BLaER1 (cell line): ENCODE measurements around the gene SMCO4.

Experiments
- H3K27ac ChIP-seq: shearing (Covaris generic); formaldehyde crosslinking; 2 replicates; pipeline ENCODE4 v1.8.1; 2022
- H3K27me3 ChIP-seq: shearing (Covaris generic); formaldehyde crosslinking; 2 replicates; pipeline ENCODE4 v1.8.1; 2022
- H3K36me3 ChIP-seq: shearing (Covaris generic); formaldehyde crosslinking; 2 replicates; pipeline ENCODE4 v1.8.1; 2022
- H3K4me1 ChIP-seq: shearing (Covaris generic); formaldehyde crosslinking; 2 replicates; pipeline ENCODE4 v1.8.1; 2022
- H3K4me2 ChIP-seq: shearing (Covaris generic); formaldehyde crosslinking; 2 replicates; pipeline ENCODE4 v1.8.1; 2022
- H3K4me3 ChIP-seq: shearing (Covaris generic); formaldehyde crosslinking; 2 replicates; pipeline ENCODE4 v1.8.1; 2022
- H3K9ac ChIP-seq: shearing (Covaris generic); formaldehyde crosslinking; 2 replicates; pipeline ENCODE4 v1.8.1; 2022
- H3K9me3 ChIP-seq: shearing (Covaris generic); formaldehyde crosslinking; 2 replicates; pipeline ENCODE4 v1.8.1; 2022
- H4K20me1 ChIP-seq: shearing (Covaris generic); formaldehyde crosslinking; 2 replicates; pipeline ENCODE4 v1.8.1; 2022
- Cebpa-rat ChIP-seq: shearing (Covaris generic); IDR thresholded peaks from 2 replicates; pipeline ENCODE4 v1.8.1; 2022

SMCO4 gene

DNA sequence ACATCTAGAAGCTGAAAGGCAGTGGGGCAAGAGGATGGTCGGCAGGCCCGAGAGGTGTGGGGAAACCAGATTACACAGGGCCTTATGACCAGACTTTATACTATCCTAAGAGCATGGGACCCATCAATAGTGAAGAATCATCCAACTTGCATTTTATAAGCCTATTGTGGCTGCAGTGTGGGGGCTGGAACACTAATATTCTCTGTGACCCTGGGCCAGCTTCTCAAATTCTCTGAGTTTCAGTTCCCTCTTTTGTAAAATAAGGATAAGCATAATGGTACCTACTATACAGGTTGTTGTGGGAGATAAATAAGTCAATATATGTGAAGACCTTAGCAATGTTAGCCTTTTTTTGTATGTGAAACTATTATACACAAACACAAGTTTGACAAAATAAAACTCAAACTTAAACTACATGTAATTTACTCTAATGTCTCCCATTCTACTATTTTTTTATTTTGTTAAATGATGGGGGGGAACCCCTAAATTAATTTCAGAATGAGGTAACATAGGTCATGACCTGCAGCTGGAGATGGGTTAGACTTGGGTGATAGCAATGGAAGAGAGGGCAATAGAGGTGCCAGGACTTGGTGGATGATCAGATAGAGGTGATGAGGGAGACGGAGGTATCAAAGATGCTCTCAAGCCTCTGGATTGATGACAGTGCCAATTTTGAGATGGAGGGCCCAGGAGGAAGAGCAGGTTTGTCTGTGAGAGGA, 30.1 kb downstream of the SMCO4 start:
- Histone ChIP-seq H3K4me3 (no peak overlapping the region), H3K9me3 (peaks cover 10% of the 10 kb centered on the region; the same call in 1 of the 2 replicates), H3K27ac (no peak overlapping the region), H3K36me3 (no peaks in the 10 kb centered on the region), H3K4me2 (no peak overlapping the region), H3K9ac (no peak overlapping the region), H4K20me1 (no peaks in the 10 kb centered on the region; the same call in 1 of the 2 replicates), H3K4me1 (peaks cover 24% of the 10 kb centered on the region), H3K27me3 (no peaks in the 10 kb centered on the region)
- TF ChIP-seq Cebpa-rat = no peak

DNA sequence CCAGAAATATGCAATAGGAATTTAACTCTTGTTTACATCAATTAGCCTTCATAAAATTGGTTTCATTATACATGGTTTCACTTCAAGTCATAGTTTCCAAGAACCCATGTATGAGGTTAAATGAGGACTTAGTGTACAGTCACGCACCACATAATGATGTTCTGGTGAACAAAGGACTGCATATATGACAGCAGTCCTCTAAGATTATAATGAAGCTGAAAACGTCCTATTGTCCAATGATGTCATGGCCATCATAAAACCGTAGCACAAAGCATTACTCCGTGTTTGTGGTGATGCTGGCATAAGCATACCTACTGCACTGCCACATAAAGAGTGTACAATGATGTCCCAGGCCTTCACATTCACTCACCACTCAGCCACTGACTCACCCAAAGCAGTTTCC, 31.1 kb downstream of the SMCO4 start:
- H3K27ac ChIP-seq = no peak overlapping the region
- no peak for TF ChIP-seq Cebpa-rat
- H3K36me3 ChIP-seq = no peaks in the 10 kb centered on the region
- H3K27me3 ChIP-seq = no peaks in the 10 kb centered on the region
- no peak overlapping the region for H3K4me3 ChIP-seq
- H3K9ac ChIP-seq = no peak overlapping the region
- peaks cover 16% of the 10 kb centered on the region for H3K4me1 ChIP-seq
- peaks cover 10% of the 10 kb centered on the region; the same call in 1 of the 2 replicates for H3K9me3 ChIP-seq
- H4K20me1 ChIP-seq = no peaks in the 10 kb centered on the region; the same call in 1 of the 2 replicates
- no peak overlapping the region for H3K4me2 ChIP-seq

DNA sequence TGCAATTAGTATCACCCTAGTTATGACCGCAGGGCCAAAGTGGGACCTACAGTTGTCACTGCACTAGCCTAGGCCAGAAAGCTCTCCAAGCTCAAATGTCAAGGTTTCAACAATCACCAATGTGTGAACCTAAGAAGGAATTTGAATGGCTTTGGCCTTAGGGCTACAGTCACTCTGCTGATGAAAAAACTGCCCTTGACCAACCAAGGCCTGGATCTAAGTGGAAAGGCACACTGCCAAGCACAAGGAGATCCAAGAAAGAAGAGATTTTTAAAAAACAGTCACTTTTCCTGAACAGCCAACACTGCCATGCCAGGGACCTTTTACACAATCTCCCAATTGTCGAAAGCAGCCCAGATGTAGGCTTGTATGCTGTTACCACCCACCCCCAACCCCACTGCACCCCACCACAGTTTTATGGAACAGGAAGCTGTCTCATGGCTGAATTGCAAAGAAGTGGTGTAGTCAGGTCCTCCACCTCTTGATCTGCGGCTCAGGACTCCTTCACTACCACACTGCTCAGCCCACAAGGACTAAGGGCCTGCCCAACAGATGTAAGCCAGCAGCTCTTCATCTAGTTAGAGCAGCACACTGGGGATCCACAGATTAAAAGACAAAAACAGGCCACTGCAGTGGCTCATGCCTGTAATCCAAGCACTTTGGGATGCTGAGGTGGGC, 32.9 kb downstream of the SMCO4 start:
- TF ChIP-seq Cebpa-rat = no peak
- peaks cover 5% of the 10 kb centered on the region; the same call in 1 of the 2 replicates for H3K4me1 ChIP-seq
- peaks cover 10% of the 10 kb centered on the region; the same call in 1 of the 2 replicates for H3K9me3 ChIP-seq
- no peak overlapping the region for H3K9ac ChIP-seq
- H3K27ac ChIP-seq = no peak overlapping the region
- H3K36me3 ChIP-seq = no peaks in the 10 kb centered on the region
- H3K4me3 ChIP-seq = no peak overlapping the region
- no peak overlapping the region for H3K4me2 ChIP-seq
- H4K20me1 ChIP-seq = no peaks in the 10 kb centered on the region; the same call in 1 of the 2 replicates
- H3K27me3 ChIP-seq = no peaks in the 10 kb centered on the region

DNA sequence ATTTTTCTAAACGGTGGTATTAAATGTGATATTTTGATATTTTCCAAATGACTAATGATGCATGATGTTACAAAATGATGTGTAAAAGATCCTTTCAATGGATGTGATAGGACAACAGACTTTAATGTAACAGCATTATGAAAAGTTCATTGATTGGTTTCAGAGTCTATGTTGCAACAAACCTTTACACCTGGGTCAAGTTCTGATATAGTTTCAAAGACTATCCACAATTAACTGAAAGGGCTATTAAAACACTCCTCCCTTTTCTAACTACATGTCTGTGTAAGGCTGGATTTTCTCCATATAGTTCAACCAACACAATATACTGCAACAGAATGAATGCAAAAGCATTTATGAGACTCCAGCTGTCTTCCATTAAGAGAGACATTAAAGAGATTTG, 35.7 kb downstream of the SMCO4 start:
- Histone ChIP-seq H3K4me2 (no peak overlapping the region), H4K20me1 (no peaks in the 10 kb centered on the region), H3K9ac (no peak overlapping the region), H3K27me3 (no peaks in the 10 kb centered on the region), H3K4me1 (no peaks in the 10 kb centered on the region), H3K4me3 (no peak overlapping the region), H3K9me3 (peaks cover 10% of the 10 kb centered on the region; the same call in 1 of the 2 replicates), H3K36me3 (peaks cover 12% of the 10 kb centered on the region; the same call in 1 of the 2 replicates), H3K27ac (no peak overlapping the region)
- TF ChIP-seq Cebpa-rat = no peak

DNA sequence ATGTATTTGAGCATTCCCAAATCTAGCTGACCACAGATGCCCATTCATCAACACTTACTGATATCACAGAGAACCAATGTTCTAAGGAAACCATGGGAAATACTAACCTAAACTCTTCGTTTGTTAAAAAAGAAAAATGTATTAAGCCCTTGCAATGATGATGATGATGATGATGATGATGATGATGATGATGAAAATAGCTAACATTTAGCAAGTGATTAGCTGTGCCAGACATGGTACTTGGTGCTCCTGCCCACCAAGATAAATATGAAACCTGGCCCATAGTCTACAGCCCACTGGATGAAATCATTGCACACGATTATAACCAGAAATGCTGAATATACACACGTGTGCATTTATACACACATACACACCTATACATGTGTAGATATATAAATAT, 37.5 kb downstream of the SMCO4 start:
- no peak for TF ChIP-seq Cebpa-rat
- H3K9me3 ChIP-seq = peaks cover 10% of the 10 kb centered on the region; the same call in 1 of the 2 replicates
- H3K27me3 ChIP-seq = no peaks in the 10 kb centered on the region
- H4K20me1 ChIP-seq = no peaks in the 10 kb centered on the region
- H3K4me1 ChIP-seq = no peaks in the 10 kb centered on the region
- H3K36me3 ChIP-seq = peaks cover 24% of the 10 kb centered on the region; the same call in 1 of the 2 replicates
- H3K27ac ChIP-seq = no peak overlapping the region
- H3K9ac ChIP-seq = no peak overlapping the region
- H3K4me2 ChIP-seq = no peak overlapping the region
- no peak overlapping the region for H3K4me3 ChIP-seq

DNA sequence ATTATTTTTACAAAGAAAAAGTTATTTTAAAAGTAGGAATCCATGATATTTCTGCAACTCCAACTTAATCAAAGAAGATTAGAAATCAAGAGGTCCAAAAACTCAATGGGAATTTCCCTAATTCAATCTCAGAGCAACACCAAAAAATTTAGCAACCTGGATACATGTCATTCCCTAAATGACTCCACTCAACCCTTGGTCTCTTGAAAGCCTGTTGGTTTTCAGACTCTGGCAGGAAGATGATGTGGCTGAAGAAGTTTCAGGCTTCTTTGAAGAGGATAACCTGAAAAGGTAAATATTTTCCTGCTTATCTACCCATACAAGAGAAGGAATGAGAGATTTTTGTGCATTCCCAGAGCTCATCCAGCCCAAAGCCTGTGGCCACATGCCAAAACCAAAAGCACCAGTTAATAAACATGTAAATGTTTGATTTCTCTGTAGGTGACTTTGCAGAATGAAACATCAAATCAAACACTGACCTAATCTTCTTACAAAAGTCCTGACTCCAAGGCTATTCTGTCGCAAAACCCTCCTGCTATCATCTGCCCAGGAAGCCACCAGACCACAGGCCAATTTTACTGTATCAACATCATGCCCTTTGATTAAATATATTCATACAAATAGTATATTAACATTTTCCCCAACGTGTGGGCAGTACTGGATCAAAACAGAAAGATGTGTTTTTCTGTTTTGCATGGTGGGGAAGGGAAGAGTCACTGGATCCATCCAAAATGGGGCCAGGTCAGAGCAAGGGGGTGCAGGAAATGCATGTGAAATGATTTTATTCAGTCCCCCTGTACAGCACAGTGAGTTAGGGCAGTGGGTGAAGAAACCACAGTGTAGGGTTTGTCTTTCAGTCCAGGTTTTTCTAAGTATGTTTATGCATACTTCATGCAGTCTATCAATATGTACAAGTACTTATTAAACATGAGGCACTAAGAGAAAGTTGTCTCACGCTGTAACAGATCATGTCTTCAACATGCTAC, 38.8 kb downstream of the SMCO4 start:
- Histone ChIP-seq H3K9ac (no peak overlapping the region), H3K27me3 (no peaks in the 10 kb centered on the region), H3K4me1 (no peaks in the 10 kb centered on the region), H3K4me2 (no peak overlapping the region), H3K27ac (no peak overlapping the region), H3K9me3 (peaks cover 6% of the 10 kb centered on the region; the same call in 1 of the 2 replicates), H3K36me3 (peaks cover 29% of the 10 kb centered on the region), H3K4me3 (no peak overlapping the region), H4K20me1 (no peaks in the 10 kb centered on the region)
- no peak for TF ChIP-seq Cebpa-rat

DNA sequence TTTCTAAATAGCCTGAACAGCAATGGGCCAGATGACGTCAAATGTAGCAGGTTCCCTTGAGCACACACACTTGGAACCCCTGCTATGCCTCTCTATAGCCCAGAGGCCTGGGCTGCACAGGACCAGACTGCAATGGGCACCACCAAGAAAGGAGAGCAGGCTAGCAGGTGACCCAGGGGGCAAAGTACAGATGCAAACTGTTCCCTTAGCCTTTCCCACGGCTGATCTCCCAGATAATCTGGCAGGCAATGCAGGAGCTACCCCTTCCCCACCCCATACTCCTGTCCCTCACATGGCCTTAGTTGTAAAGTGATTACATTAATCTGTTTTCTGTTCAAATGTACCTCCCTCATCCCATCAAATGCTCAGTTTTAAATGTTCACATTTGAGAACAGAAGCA, 41.3 kb downstream of the SMCO4 start:
- H3K36me3 ChIP-seq = peaks cover 48% of the 10 kb centered on the region
- H3K9me3 ChIP-seq = no peaks in the 10 kb centered on the region; the same call in 1 of the 2 replicates
- no peak overlapping the region for H3K4me2 ChIP-seq
- H3K9ac ChIP-seq = no peak overlapping the region
- no peaks in the 10 kb centered on the region for H4K20me1 ChIP-seq
- H3K4me1 ChIP-seq = no peaks in the 10 kb centered on the region
- H3K4me3 ChIP-seq = no peak overlapping the region
- TF ChIP-seq Cebpa-rat = no peak
- H3K27me3 ChIP-seq = no peaks in the 10 kb centered on the region
- H3K27ac ChIP-seq = no peak overlapping the region

DNA sequence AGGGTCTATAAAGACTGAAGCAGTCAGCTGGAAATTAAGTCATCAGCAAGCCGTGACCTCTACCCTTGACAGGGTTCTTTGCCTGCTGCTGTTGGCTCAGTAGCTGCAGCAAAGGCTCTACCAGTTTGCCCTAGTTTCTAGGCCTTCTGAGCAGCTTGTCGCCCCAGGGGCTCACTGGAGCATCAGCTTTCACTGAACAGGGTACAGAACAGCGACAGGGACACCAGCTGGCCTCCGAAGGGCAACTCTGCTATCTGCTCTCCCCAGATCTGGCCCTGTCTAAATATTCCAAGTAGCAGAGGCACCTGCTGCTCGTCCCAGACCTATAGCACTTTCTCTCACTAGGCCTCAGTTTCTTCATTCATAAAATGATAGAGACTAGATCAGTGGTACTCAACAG, 42.4 kb downstream of the SMCO4 start:
- no peaks in the 10 kb centered on the region for H4K20me1 ChIP-seq
- no peak overlapping the region for H3K9ac ChIP-seq
- H3K27me3 ChIP-seq = no peaks in the 10 kb centered on the region
- H3K4me1 ChIP-seq = no peaks in the 10 kb centered on the region
- peaks cover 56% of the 10 kb centered on the region for H3K36me3 ChIP-seq
- no peak overlapping the region for H3K27ac ChIP-seq
- TF ChIP-seq Cebpa-rat = no peak
- H3K9me3 ChIP-seq = no peaks in the 10 kb centered on the region; the same call in 1 of the 2 replicates
- H3K4me3 ChIP-seq = no peak overlapping the region
- H3K4me2 ChIP-seq = no peak overlapping the region

DNA sequence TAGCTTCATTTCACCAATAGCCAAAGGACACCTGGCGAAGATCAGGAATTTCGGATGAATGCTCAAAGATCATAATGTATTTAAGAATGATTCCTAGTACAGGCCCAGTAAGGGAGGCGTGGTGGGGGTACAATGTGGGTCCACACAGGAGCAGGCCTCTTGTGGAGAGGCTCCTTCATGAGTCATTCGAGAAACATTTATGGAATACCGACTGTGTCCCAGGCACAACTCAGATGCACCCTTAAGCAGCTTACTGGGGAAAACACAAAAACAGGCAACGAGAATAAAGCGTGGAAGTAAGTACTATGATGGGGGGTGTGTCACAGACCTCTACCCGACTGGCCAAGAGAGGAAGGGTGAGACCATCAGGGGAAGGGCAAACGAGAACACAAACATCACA, 44.5 kb downstream of the SMCO4 start:
- Histone ChIP-seq H3K9me3 (no peaks in the 10 kb centered on the region; the same call in 1 of the 2 replicates), H3K4me2 (no peak overlapping the region), H3K27ac (no peak overlapping the region), H3K27me3 (no peaks in the 10 kb centered on the region), H3K9ac (no peak overlapping the region), H4K20me1 (no peaks in the 10 kb centered on the region), H3K36me3 (peaks cover 62% of the 10 kb centered on the region), H3K4me1 (no peaks in the 10 kb centered on the region), H3K4me3 (no peak overlapping the region)
- TF ChIP-seq Cebpa-rat = no peak
